ENCODE data around the gene SNX27.
"Not testable (repeated sequence)": the region's sequence is repeated elsewhere in the genome, so short reads cannot be mapped to it uniquely, and the experiment has no call there.

SNX27 gene

DNA sequence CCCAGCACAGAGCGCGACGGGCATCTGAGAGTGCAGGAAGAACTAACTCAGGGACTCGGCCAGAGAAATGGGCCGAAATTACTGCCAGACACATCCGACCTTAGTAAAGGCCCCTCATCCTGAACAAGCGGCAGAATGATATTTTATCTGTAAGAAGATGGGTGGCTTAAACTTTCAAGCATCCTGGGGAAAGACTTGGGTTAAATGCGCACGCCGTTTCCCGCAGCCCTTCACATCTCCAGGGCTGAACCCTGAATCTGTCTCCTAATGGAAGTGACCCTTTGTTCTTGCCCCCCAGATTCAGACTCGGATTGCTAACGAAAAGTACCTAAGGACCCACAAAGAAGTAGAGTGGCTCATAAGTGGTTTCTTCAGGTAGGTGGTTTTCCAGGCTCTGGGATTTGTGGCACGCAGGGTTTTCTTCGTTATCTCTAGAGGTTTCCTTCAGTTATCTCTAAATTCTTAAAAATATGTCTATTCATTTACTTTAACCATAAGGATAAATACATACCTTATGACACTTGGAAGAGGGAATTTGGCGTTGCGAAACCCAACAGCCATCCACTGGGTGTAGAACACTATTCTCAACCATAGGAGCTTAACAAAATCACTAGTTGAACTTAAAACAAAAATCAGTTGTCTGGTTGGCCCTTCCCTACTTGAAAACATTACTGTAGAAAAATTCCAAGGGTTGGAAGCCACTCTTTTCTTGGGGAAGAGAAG lies 110.1 kb downstream of the SNX27 start:
- no peak for DNase-seq (ENCODE audit: low read depth)

DNA sequence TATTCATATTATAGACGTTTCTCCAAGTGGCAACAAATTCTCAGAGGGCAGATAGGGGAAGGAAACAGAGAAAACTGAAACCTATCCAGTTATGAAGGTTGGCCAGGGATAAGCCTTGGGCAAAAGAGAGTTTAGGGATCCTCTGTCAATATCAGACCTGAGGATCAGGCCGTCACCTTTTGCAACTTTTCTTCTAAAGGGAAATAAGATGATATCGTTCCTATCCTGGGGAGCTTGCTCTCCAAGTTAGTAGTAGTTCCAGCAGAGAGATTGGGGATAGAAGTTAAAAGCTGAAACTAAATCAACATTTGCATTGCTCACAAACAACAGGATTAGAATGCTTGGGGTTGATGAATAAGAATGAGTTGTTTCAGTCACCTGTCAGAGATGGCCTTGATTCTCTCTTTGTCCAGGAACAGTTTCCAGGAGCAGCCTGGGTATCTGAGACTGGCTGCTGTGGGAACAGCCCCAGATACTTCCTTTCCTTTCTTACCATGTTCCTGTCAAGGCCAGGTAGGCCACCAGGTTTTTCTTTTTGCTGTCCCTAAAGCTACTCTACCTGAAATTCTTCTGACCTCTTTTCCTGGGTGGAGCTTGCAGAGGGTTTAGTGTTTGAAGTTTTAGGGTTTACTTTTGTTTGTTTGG lies 112.0 kb downstream of the SNX27 start:
- DNase-seq (ENCODE audit: low read depth): no peak

DNA sequence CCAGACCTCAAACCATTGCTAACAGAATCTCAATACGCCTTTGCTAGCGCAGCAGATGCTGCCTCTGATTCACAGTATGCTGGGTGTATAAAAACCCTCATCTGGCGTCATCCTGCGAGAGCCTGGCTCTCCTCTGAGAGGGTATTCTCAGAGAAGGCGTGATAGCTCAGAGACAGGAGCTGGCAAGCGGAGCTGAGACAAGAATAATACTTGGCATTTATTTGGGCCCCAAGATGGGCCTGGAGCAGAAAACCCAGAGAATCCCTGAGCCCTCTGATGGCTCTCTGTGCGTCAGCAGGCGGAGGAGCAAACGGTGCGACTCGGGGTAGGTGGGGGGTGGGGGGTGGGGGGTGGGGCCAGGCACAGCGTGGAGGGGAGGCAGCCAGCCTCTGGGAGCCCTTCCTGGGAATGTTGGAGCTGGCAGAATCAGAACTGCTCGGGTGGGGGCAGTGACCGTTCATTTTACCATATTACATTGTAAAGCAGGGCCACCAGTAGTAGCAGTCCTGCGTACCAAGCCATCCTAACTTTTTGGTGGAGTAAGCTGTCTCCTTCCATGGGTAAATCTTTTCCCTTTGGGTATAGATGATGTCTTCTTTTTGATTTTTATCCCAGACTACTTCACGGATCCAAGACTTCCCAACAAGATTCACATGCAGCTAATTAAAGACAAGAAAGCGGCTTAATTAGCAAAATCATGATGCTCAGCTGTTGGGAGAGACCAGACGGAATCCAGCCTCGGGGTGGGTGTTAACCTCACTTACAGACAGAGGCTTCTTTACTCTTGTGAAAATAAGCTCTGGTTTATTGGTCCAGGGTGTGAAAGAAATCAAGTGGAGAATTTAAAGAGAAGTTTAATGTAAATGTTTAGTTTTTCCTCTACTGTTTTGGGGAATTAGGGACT lies 116.6 kb downstream of the SNX27 start:
- DNase-seq (ENCODE audit: low read depth): peak; percentile 57

DNA sequence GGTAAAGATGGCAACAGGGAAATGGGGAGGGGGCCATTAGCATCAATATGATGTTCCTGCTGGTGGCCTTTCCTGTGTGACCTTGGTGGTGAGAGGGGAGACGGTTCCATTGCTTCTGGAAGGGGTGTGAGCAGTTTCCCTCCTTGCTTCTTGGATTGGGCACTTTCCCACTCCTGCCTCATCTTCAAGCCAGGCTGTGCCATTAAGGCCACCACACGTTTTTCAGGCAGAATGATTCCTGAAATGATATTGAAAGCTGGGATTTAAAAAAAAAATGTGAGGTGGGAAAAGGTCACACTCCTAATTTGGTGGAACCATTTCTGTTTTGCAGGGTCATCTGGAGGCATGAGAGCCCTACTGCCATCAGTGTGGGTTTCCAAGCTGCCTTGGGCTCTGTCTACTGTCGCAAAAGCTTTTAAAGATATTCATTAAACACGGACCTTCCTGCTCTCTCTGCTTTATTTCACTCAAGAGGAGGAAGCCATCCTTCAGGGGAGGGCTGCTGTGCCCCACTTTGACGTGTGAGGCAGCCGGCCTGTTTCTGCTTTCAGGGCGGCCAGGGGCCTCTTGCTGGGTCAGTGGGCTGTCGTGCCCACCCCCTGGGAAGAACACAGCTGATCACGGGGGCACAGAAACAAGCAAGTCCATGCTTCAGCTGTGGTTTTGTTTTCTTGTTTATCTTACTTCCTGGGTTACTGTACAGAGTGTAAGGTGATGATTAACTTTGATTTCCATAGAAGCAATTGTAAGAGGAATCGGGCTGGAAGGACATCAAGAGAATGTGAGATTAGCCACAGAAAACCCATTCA lies 117.5 kb downstream of the SNX27 start:
- no peak for DNase-seq (ENCODE audit: low read depth)

DNA sequence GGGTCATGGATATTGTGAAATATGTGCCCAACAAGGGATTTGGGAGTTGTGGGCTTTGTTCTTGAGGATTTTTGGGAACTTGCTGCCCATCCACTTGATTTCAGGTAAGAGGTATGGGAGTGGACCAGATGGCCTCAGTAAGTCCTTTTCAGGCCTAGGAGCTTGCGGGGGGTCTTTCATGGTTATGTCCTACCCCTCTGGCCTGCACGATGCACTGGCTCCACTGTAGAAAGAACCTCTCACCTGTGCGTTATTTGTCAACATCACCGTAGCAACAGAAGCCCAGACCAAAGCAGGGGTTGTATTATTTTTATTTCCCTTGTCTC lies 118.1 kb downstream of the SNX27 start:
- no peak for DNase-seq (ENCODE audit: low read depth)

DNA sequence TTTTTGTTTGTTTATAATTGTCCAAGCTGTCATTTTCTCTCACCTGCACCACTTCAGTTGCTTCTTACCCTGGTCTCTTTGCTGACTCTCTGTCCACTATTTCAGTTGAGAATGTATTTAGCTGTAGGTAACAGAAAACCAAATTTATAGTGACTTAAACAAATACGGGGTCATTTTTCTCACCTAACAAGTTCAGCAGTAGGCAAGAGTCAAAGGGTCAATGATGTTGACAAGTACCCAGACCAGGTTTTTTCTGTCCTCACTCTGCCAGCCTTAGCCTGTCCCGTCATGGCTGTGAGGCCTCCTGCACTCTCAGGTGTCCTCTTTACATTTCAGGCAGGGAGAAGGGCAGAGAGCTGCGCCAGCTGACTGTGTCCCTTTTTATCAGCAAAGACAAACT lies 121.3 kb downstream of the SNX27 start:
- no peak for DNase-seq (ENCODE audit: low read depth)

DNA sequence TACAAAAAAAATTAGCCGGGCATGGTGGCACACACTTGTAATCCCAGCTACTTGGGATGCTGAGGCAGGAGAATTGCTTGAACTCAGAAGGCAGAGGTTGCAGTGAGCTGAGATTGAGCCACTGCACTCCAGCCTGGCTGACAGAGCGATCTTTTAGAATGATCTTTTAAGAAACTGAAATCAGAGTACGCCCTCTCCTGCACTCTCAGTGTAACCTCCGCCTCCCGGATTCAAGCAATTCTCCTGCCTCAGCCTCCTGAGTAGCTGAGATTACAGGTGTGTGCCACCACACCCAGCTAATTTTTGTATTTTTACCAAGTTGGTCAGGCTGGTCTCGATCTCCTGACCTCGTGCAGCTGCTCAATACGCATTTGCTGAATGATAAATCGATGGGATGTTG lies 122.1 kb downstream of the SNX27 start:
- DNase-seq (ENCODE audit: low read depth): not testable (repeated sequence)

DNA sequence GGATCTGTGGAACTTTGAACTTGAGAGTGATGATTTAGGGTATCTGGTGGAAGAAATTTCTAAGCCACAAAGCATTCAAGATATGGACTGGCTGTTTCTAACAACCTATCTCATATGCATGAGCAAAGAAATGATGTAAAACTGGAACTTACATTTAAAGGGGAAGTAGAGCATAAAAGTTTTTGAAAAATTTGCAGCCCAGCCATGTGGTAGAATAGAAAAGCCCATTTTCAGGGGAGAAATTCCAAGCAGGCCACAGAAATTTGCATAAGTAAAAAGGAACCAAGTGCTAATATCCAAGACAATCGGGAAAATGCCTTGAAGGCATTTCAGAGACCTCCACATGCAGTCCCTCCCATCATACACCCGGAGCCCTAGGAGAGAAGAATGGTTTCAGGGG lies 125.2 kb downstream of the SNX27 start:
- no peak for DNase-seq (ENCODE audit: low read depth)

DNA sequence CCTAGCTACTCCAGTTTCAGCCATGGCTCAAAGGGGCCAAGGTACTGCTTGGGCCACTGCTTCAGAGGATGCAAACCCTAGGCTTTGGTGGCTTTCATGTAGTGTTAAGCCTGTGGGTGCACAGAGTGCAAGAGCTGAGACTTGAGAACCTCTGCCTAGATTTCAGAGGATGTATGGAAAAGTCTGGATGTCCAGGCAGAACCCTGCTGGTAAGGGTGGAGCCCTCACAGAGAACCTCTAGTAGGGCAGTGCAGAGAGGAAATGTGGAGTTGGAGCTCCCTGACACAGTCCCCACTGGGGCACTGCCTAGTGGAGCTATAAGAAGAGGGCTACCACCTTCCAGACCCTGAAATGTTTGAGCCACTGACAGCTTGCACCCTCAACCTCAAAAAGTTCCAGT lies 125.6 kb downstream of the SNX27 start:
- no peak for DNase-seq (ENCODE audit: low read depth)

DNA sequence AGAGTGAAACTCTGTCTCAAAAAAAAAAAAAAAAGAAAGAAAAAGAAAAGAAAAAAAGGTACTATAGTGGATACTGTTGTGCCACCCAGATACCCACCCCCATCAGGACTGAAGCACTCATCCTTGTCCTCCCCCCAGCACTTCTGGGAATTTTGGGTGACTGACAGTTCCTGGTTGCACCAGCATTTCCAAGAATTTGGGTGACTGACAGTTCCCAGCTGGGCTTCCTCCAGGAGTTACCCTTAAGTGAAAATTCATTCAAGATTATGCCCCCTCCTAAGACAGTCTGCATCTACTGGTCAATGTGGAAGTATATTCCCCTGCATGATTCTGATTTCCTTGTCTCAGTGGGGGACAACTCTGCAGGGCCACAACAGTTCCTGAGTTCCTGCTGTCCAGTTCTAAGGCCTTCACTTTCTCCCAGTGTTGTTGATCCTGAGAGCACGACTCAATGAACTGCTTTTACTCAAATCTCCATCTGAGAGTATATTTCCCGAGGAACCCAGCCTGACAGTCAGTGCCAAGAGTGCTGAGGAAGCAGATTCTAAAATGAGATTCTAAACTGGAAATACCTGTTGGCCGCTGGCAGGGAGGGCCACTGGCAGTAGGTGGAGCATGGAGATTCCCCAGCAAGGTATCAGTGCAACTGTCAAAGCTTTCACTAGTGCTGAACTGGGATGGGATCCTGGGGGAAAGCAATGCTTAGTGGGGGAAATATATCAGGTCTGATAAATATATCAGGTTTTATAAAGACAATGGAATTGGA lies 127.9 kb downstream of the SNX27 start:
- no peak for DNase-seq (ENCODE audit: low read depth)

DNA sequence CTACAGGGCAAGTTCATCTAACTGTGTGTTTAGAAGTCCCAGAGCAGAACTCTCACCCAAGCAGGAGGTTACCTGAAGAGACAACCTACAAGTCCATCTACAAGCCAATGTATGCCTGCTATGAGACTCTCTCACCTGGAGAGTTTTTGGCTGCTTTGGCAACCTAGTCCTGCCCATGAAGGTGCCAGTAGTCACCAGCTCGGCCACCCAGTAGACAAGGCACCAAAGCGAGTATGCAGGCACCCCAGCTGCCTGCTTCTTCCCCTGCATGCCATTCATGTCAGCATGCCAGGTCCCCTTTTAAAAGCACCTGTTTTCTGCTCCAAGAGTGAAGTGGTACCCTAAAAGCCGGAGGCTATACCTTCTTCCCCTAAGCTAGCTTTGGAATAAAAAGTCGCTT lies 129.7 kb downstream of the SNX27 start:
- no peak for DNase-seq (ENCODE audit: low read depth)

All from stromal cell of bone marrow (primary cell).